Measurements from ENCODE around the gene ABCC4. TPM values are rescaled to one million over a fixed set of nuclear protein-coding genes. Genes with fewer than 3 reads are reported as not detected.

ABCC4 gene
- total and polyA plus RNA-seq, 2 experiments from 2014 or later = 9.8 to 23.3 TPM

DNA sequence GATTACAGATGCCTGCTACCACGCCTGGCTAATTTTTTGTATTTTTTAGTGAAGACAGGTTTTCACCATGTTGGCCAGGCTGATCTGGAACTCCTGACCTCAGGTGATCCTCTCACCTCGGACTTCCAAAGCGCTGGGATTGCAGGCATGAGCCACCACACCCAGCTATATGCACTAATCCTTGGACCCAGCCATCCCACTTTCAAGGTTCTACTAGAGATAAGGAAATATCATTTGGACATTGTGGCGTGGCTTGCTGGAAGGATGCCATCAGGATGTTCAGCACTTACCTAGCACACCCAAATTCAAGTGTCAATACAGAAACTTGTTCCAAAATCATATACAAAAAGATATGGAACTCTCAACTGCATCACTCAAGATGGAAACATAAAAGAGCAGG is 136.4 kb downstream of the ABCC4 start:
- TF ChIP-seq EZH2phosphoT487 (IDR thresholded peaks at IDR 0.05; ENCODE audit: low read depth, severe bottlenecking, unreplicated experiment) (no peak), EZH2 (IDR thresholded peaks at IDR 0.05; ENCODE audit: borderline replicate concordance) (no peak)
- TF ChIP-seq, protein P1, sequence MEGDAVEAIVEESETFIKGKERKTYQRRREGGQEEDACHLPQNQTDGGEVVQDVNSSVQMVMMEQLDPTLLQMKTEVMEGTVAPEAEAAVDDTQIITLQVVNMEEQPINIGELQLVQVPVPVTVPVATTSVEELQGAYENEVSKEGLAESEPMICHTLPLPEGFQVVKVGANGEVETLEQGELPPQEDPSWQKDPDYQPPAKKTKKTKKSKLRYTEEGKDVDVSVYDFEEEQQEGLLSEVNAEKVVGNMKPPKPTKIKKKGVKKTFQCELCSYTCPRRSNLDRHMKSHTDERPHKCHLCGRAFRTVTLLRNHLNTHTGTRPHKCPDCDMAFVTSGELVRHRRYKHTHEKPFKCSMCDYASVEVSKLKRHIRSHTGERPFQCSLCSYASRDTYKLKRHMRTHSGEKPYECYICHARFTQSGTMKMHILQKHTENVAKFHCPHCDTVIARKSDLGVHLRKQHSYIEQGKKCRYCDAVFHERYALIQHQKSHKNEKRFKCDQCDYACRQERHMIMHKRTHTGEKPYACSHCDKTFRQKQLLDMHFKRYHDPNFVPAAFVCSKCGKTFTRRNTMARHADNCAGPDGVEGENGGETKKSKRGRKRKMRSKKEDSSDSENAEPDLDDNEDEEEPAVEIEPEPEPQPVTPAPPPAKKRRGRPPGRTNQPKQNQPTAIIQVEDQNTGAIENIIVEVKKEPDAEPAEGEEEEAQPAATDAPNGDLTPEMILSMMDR (IDR thresholded peaks at IDR 0.05; ENCODE audit: poor library complexity) = no peak

DNA sequence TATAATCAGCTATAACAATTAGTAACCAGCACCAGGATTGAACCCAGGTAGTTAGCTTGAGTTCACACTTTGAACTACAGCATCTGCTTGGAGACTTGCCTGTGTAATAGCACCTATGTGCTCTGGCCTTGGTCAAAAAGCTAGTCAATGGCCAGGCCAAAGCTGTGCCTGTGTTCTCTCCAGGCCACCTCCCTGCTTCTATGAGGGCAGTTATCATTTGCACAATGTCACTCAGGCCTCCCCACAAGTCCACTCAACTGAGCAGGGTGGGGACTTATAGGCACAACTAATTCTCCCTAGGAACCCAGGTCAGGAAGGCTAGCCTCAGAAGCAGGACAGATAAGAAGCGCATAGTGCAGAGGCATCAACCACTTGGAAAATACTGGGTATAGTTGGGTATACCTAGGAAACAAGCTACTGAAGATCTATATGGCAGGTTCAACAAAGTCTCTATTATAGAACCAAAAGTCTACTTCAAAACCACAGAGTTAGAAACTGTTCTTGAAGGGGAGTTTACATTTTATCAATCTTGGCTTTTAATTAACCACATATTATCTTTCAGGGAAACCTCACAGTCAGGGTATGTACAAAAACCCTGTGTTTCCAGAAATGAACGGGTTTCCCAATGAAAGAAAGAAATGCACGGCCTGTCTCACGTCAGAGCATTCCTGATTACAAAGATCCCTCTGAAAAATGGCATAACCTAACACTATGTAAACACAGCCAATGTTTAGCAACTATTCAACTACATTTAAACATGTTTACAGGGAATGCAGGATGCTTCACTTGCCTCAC is 140.9 kb downstream of the ABCC4 start:
- Histone ChIP-seq H4K20me1 (ENCODE audit: insufficient read depth, poor library complexity, severe bottlenecking) (no peaks in the 10 kb centered on the region), H3K27me3 (no peaks in the 10 kb centered on the region), H2AFZ (no peak overlapping the region), H3K79me2 (no peaks in the 10 kb centered on the region), H3K4me1 (ENCODE audit: insufficient read depth) (no peaks in the 10 kb centered on the region), H3K36me3 (replicated peaks; ENCODE audit: insufficient read depth, low read depth) (no peaks in the 10 kb centered on the region), H3K27ac (peak overlapping the region; percentile 19), H3K4me3 (no peak overlapping the region), H3K9me3 (ENCODE audit: low read depth) (no peaks in the 10 kb centered on the region), H3K4me2 (no peak overlapping the region), H3K9me2 (replicated peaks; ENCODE audit: insufficient read depth) (no peaks in the 10 kb centered on the region)
- WGBS (ENCODE audit: low lambda C conversion rate, missing lambda C conversion rate) = 62% methylated on average over 4 of the region's 4 CpGs
- TF ChIP-seq EZH2 (IDR thresholded peaks at IDR 0.05; ENCODE audit: borderline replicate concordance) (no peak), EZH2phosphoT487 (IDR thresholded peaks at IDR 0.05; ENCODE audit: low read depth, severe bottlenecking, unreplicated experiment) (no peak)
- TF ChIP-seq, protein P1 (IDR thresholded peaks at IDR 0.05; ENCODE audit: poor library complexity) = no peak
- no peak for DNase-seq (ENCODE audit: low spot score)

More for the DNA sequence above, 136.4 kb downstream of the ABCC4 start:
- Histone ChIP-seq H3K9me2 (replicated peaks; ENCODE audit: insufficient read depth) (no peaks in the 10 kb centered on the region), H3K27ac (no peak overlapping the region), H3K27me3 (no peaks in the 10 kb centered on the region), H4K20me1 (ENCODE audit: insufficient read depth, poor library complexity, severe bottlenecking) (no peaks in the 10 kb centered on the region), H3K4me1 (ENCODE audit: insufficient read depth) (no peaks in the 10 kb centered on the region), H3K4me3 (no peak overlapping the region), H3K79me2 (no peaks in the 10 kb centered on the region), H2AFZ (no peak overlapping the region), H3K4me2 (no peak overlapping the region), H3K9me3 (ENCODE audit: low read depth) (no peaks in the 10 kb centered on the region), H3K36me3 (replicated peaks; ENCODE audit: insufficient read depth, low read depth) (no peaks in the 10 kb centered on the region)
- DNase-seq (ENCODE audit: low spot score) = no peak
- 99% methylated on average over 4 of the region's 4 CpGs for WGBS (ENCODE audit: low lambda C conversion rate, missing lambda C conversion rate)

DNA sequence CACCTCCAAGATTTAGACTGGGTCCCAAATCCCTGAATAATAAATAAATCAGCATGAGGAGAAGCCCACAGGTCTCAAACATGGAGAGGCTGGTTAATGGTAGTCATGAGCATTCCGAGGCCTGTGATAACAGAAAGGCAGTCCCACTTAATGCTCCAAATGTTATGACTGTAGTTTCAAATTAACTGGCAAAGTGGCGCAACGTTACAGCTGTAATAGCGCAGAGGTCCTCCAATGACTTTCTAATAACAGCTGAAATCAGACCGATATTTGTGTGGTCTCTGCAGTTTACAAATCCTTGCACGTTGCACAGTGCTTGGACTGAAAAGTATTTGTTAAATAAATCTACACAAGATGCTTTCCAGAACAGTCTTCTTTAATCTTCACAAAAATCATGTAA is 141.8 kb downstream of the ABCC4 start:
- TF ChIP-seq EZH2 (IDR thresholded peaks at IDR 0.05; ENCODE audit: borderline replicate concordance) = no peak
- TF ChIP-seq EZH2phosphoT487 (IDR thresholded peaks at IDR 0.05; ENCODE audit: low read depth, severe bottlenecking, unreplicated experiment) = no peak
- TF ChIP-seq, protein P1 (IDR thresholded peaks at IDR 0.05; ENCODE audit: poor library complexity) = no peak
- no peaks in the 10 kb centered on the region for H3K27me3 ChIP-seq
- 92% methylated on average over 6 of the region's 6 CpGs for WGBS (ENCODE audit: low lambda C conversion rate, missing lambda C conversion rate)
- no peaks in the 10 kb centered on the region for H3K36me3 ChIP-seq (replicated peaks; ENCODE audit: insufficient read depth, low read depth)
- no peaks in the 10 kb centered on the region for H3K79me2 ChIP-seq
- peak overlapping the region; percentile 19 for H3K27ac ChIP-seq
- no peaks in the 10 kb centered on the region for H3K4me1 ChIP-seq (ENCODE audit: insufficient read depth)
- no peaks in the 10 kb centered on the region for H4K20me1 ChIP-seq (ENCODE audit: insufficient read depth, poor library complexity, severe bottlenecking)
- no peak overlapping the region for H2AFZ ChIP-seq
- no peaks in the 10 kb centered on the region for H3K9me3 ChIP-seq (ENCODE audit: low read depth)
- H3K4me2 ChIP-seq = no peak overlapping the region
- H3K4me3 ChIP-seq = no peak overlapping the region
- H3K9me2 ChIP-seq (replicated peaks; ENCODE audit: insufficient read depth) = no peaks in the 10 kb centered on the region
- no peak for DNase-seq (ENCODE audit: low spot score)

All from hepatocyte (in vitro differentiated cells).